Neural cell (in vitro differentiated cells): Measurements from ENCODE around the gene RBM38.

Experiments used
- EZH2 ChIP-seq: fragments of 200-600, 300-800 bp; shearing (Covaris generic), sonication (generic); IDR thresholded peaks from 2 replicates; pipeline ENCODE4 v1.6.1; 2014; ENCODE audit warnings: antibody characterized with exemption, low read length, borderline replicate concordance, mild to moderate bottlenecking; ENCODE audit not compliant: insufficient read depth, poor library complexity, severe bottlenecking
- MXI1 ChIP-seq: fragments of 450-650 bp; conservative IDR thresholded peaks from 2 replicates; pipeline ENCODE4 v1.6.1; 2014; ENCODE audit warnings: antibody characterized with exemption, mild to moderate bottlenecking; ENCODE audit not compliant: poor library complexity, severe bottlenecking
- POLR2AphosphoS5 ChIP-seq: IDR thresholded peaks from 2 replicates; pipeline ENCODE4 v1.6.1; 2012
- TF ChIP-seq, protein P1 (sequence below): fragments of 450-650 bp; IDR thresholded peaks from 2 replicates; pipeline ENCODE4 v1.5.1; 2014; ENCODE audit warnings: antibody characterized with exemption, mild to moderate bottlenecking, moderate library complexity; ENCODE audit not compliant: poor library complexity, severe bottlenecking
- TF ChIP-seq, protein P2 (sequence below): IDR thresholded peaks from 2 replicates; pipeline ENCODE4 v1.6.1; 2012; ENCODE audit warnings: borderline replicate concordance

- TF ChIP-seq, protein P1, sequence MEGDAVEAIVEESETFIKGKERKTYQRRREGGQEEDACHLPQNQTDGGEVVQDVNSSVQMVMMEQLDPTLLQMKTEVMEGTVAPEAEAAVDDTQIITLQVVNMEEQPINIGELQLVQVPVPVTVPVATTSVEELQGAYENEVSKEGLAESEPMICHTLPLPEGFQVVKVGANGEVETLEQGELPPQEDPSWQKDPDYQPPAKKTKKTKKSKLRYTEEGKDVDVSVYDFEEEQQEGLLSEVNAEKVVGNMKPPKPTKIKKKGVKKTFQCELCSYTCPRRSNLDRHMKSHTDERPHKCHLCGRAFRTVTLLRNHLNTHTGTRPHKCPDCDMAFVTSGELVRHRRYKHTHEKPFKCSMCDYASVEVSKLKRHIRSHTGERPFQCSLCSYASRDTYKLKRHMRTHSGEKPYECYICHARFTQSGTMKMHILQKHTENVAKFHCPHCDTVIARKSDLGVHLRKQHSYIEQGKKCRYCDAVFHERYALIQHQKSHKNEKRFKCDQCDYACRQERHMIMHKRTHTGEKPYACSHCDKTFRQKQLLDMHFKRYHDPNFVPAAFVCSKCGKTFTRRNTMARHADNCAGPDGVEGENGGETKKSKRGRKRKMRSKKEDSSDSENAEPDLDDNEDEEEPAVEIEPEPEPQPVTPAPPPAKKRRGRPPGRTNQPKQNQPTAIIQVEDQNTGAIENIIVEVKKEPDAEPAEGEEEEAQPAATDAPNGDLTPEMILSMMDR, result no peak
- TF ChIP-seq POLR2AphosphoS5 (no peak), MXI1 (no peak), EZH2 (no peak)
- TF ChIP-seq, protein P2, sequence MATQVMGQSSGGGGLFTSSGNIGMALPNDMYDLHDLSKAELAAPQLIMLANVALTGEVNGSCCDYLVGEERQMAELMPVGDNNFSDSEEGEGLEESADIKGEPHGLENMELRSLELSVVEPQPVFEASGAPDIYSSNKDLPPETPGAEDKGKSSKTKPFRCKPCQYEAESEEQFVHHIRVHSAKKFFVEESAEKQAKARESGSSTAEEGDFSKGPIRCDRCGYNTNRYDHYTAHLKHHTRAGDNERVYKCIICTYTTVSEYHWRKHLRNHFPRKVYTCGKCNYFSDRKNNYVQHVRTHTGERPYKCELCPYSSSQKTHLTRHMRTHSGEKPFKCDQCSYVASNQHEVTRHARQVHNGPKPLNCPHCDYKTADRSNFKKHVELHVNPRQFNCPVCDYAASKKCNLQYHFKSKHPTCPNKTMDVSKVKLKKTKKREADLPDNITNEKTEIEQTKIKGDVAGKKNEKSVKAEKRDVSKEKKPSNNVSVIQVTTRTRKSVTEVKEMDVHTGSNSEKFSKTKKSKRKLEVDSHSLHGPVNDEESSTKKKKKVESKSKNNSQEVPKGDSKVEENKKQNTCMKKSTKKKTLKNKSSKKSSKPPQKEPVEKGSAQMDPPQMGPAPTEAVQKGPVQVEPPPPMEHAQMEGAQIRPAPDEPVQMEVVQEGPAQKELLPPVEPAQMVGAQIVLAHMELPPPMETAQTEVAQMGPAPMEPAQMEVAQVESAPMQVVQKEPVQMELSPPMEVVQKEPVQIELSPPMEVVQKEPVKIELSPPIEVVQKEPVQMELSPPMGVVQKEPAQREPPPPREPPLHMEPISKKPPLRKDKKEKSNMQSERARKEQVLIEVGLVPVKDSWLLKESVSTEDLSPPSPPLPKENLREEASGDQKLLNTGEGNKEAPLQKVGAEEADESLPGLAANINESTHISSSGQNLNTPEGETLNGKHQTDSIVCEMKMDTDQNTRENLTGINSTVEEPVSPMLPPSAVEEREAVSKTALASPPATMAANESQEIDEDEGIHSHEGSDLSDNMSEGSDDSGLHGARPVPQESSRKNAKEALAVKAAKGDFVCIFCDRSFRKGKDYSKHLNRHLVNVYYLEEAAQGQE, result no peak
Measured at GRCh38 chr20:57410398-57410920, 19.3 kb downstream of the RBM38 start.
